Esophagus muscularis mucosa (tissue), 3 donors: ENCODE data around the gene ZNF223.

ENCODE experiments used
- CTCF ChIP-seq, 3 experiments: fragments of 200-600 bp in 2 of 3; fragments of 450-650 bp in 1 of 3; sonication (generic) in 2 of 3; IDR thresholded peaks; one replicate each; pipeline ENCODE4 v1.5.1; 2017 to 2019; ENCODE audit warnings: antibody characterized with exemption in 3 of 3, mild to moderate bottlenecking in 2 of 3, moderate library complexity in 1 of 3
- POLR2A ChIP-seq: fragments of 450-650 bp; IDR thresholded peaks from one replicate; pipeline ENCODE4 v1.6.1; 2017; ENCODE audit warnings: antibody characterized with exemption, moderate library complexity, mild to moderate bottlenecking, low read depth
- POLR2AphosphoS5 ChIP-seq, 2 donors: sonication (generic); formaldehyde crosslinking; IDR thresholded peaks; one replicate each; pipeline ENCODE4 v1.6.1; 2017; ENCODE audit warnings: antibody characterized with exemption in 2 of 2

GRCh38 chr19:44055870-44056269 is 4.0 kb downstream of the ZNF223 start:
- no peak for TF ChIP-seq POLR2A
- no peak for TF ChIP-seq CTCF (IDR thresholded peaks at IDR 0.05)
- no peak for TF ChIP-seq POLR2AphosphoS5 (IDR thresholded peaks at IDR 0.05)
